SK-N-SH treated with all-trans-retinoic acid at 6 μM for 48 hours (cell line): ENCODE measurements around the gene HERC2.
"Not testable (repeated sequence)": the region's sequence is repeated elsewhere in the genome, so short reads cannot be mapped to it uniquely, and the experiment has no call there.

Experiments used
- ATAC-seq: fragments of 200-7000 bp; cut with Tn5 transposase; 3 replicates; pipeline ENCODE4 v1.9.1; 2020; ENCODE audit warnings: mild to moderate bottlenecking, moderate library complexity
- ARNTL ChIP-seq: fragments of 450-650 bp; formaldehyde crosslinking; IDR thresholded peaks from 2 replicates; pipeline ENCODE4 v1.5.0; 2020; ENCODE audit warnings: low read depth, mild to moderate bottlenecking, moderate library complexity, borderline replicate concordance
- BACH2 ChIP-seq: fragments of 250-450 bp; sonication (Bioruptor Pico); IDR thresholded peaks from 2 replicates; pipeline ENCODE4 v1.9.0; 2021; ENCODE audit warnings: mild to moderate bottlenecking, borderline replicate concordance
- ISL1 ChIP-seq: fragments of 250-450 bp; sonication (Bioruptor Pico); IDR thresholded peaks from 2 replicates; pipeline ENCODE4 v2.1.2; 2022; ENCODE audit warnings: mild to moderate bottlenecking, moderate library complexity
- OSR1 ChIP-seq: fragments of 250-450 bp; sonication (Bioruptor Pico); IDR thresholded peaks from 2 replicates; pipeline ENCODE4 v1.8.0; 2022; ENCODE audit warnings: moderate library complexity, mild to moderate bottlenecking, inconsistent platforms
- PPARA ChIP-seq: fragments of 250-450 bp; sonication (Bioruptor Pico); IDR thresholded peaks from 2 replicates; pipeline ENCODE4 v1.5.0; 2020; ENCODE audit warnings: mild to moderate bottlenecking, borderline replicate concordance
- SNAI2 ChIP-seq: fragments of 250-450 bp; sonication (Bioruptor Pico); IDR thresholded peaks from 2 replicates; pipeline ENCODE4 v1.5.0; 2020; ENCODE audit warnings: mild to moderate bottlenecking, moderate library complexity
- ZFP3 ChIP-seq: fragments of 250-450 bp; sonication (Bioruptor Pico); IDR thresholded peaks from 2 replicates; pipeline ENCODE4 v1.5.0; 2020; ENCODE audit warnings: mild to moderate bottlenecking, moderate library complexity
- ZFP30 ChIP-seq: fragments of 450-650 bp; formaldehyde crosslinking; IDR thresholded peaks from 2 replicates; pipeline ENCODE4 v1.5.0; 2022; ENCODE audit warnings: mild to moderate bottlenecking, moderate library complexity
- ZNF565 ChIP-seq: fragments of 450-650 bp; formaldehyde crosslinking; conservative IDR thresholded peaks from 2 replicates; pipeline ENCODE4 v1.5.0; 2020; ENCODE audit warnings: low read depth, mild to moderate bottlenecking, moderate library complexity
- TF ChIP-seq, protein P1 (sequence below): fragments of 250-450 bp; sonication (Bioruptor Pico); IDR thresholded peaks from 2 replicates; pipeline ENCODE4 v1.8.0; 2020; ENCODE audit warnings: mild to moderate bottlenecking, moderate library complexity, borderline replicate concordance
- TF ChIP-seq, protein P2 (sequence below): fragments of 250-450 bp; sonication (Bioruptor Pico); IDR thresholded peaks from 2 replicates; pipeline ENCODE4 v1.5.1; 2020; ENCODE audit warnings: low read depth, mild to moderate bottlenecking, moderate library complexity

The HERC2 gene

DNA sequence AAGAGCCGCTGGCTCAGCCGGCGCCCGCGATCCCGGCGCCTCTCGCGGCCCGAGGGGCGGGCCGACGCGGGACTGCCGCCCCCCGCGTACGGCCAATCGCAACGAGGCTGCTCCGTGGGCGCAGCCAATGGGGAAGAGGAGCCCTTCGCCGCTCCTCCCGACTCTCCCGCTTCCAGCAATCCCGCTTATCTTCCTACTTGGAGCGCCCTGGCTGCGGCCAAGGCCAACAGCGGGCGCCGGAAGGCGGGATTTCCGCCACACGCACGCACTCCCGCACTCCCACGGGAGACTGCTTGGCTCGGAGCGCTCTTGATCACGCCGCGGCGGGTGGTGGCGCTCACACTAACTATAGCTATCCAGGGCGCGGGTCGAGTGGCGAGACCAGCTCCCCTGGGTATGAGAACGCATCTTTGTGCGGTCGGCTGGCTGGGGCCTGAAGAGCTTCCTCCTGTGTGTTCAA is at the start of gene HERC2:
HERC2 (minus strand) TSS at position 51 of the 460 bp plus-strand sequence. CDS start 746 bp downstream, outside the sequence.
- not testable (repeated sequence) for ATAC-seq

DNA sequence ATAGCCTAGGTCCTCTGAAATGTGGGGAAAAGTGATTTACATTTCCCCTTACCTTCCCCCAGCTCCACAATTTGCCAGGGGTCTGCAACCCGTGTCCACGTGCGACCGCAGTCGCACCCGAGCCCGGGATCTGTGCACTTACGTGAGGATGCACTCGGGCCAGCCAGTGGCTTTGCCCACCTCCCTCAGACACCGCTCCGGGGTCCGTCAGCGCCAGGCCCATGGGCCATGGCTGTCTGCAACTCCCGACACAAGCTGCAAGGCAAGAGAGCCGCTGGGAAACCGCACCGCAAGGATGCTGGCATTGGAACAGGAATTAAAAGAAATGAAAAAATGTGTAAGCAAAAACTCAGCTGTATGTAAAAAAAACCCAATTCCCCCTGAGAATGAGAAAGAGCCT is 43.5 kb upstream of the HERC2 start:
- ATAC-seq = not testable (repeated sequence)

GRCh38 chr15:28357984-28358383 is 36.0 kb upstream of the HERC2 start, which contains the start of gene GOLGA6L24:
GOLGA6L24 (minus strand) TSS chr15:28358084; CDS start chr15:28358023, 61 bp downstream.
- not testable (repeated sequence) for ATAC-seq

- ATAC-seq = not testable (repeated sequence)
Measured at GRCh38 chr15:28321358-28322078, 461 bp downstream of the HERC2 start.

DNA sequence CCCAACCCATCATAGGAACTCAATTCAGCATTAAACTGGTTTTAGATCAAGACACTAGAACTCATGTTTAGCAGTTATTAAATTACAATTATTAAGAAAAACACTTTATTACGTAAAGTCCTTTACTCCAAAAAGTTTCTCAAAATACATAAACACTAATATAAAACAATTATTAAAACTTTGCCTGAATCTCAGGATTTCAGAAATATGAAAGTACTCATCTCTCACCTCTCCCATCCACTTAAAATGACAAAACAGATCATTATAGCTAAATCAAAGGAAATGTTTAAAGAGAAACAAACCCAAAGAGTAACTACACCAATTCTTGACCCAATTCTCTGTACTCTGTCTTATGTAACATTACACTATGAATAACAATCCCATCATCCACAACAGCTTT is 2.3 kb downstream of the HERC2 start:
- ATAC-seq = not testable (repeated sequence)

DNA sequence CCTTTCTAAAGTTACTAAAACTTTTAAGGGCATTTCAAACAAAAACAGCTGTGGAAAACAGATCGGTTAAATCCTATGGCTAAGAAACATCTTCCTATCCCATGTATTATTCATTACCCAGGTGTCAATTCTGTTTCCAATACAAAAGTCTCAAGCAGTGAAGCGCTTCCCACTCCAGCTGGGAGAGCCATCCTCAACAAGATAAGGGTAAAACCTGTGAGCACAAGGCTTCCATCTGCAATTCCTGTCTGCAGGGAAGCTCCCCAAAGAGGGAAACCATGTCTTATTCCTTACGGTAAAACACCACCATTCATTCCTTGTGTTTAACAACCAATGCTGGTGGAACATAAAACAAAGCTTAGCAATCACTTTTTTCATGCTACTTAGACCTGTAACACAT is 3.2 kb downstream of the HERC2 start:
- ATAC-seq = not testable (repeated sequence)

DNA sequence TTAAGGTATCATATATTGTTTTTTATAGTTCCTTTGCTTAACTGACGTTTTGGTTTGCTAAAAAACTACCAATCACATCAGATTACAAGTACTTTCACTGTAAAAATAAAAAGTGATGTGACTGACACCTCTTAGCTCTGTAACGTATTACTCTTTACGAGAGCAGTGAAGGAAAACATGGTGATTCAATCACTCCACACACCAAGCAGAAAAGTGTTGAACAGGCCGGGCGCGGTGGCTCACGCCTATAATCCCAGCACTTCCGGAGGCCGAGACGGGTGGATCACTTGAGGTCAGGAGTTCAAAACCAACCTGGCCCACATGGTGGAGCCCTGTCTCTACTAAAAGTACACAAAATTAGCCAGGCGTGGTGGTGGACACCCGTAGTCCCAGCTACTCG is 3.9 kb downstream of the HERC2 start:
- not testable (repeated sequence) for ATAC-seq

- not testable (repeated sequence) for ATAC-seq
Measured at GRCh38 chr15:28316958-28317357, 5.0 kb downstream of the HERC2 start.

- ATAC-seq = not testable (repeated sequence)
Measured at GRCh38 chr15:28310454-28310853, 11.5 kb downstream of the HERC2 start.

- not testable (repeated sequence) for ATAC-seq
Measured at GRCh38 chr15:28308718-28309117, 13.3 kb downstream of the HERC2 start.

DNA sequence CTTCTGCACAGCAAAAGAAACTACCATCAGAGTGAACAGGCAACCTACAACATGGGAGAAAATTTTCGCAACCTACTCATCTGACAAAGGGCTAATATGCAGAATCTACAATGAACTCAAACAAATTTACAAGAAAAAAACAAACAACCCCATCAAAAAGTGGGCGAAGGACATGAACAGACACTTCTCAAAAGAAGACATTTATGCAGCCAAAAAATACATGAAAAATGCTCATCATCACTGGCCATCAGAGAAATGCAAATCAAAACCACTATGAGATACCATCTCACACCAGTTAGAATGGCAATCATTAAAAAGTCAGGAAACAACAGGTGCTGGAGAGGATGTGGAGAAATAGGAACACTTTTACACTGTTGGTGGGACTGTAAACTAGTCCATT is 16.3 kb downstream of the HERC2 start:
- ATAC-seq = not testable (repeated sequence)

GRCh38 chr15:28297434-28297833 is 24.5 kb downstream of the HERC2 start:
- ATAC-seq = not testable (repeated sequence)

- ATAC-seq = not testable (repeated sequence)
Measured at GRCh38 chr15:28296814-28297213, 25.2 kb downstream of the HERC2 start.

- not testable (repeated sequence) for ATAC-seq
Measured at GRCh38 chr15:28295009-28295563, 26.9 kb downstream of the HERC2 start.

DNA sequence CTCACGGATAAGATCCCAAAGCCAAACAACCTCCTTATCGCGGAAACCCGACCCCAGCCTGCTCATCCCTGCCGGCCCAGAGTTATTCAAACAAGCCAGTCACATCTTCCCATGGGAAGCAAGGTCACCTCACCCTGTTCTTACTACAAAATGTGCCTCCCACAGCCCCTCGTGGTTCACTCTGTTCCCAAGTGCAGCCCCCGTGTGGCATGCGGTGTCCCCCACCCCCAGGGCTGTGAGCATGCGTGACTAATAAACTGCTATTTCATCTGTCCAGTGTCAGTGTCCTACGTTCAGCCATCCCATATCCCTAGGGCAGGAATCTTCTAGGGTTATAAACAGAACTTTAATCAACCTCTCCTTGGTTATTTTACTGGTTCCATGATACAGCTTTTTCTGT is 27.4 kb downstream of the HERC2 start:
- not testable (repeated sequence) for ATAC-seq

DNA sequence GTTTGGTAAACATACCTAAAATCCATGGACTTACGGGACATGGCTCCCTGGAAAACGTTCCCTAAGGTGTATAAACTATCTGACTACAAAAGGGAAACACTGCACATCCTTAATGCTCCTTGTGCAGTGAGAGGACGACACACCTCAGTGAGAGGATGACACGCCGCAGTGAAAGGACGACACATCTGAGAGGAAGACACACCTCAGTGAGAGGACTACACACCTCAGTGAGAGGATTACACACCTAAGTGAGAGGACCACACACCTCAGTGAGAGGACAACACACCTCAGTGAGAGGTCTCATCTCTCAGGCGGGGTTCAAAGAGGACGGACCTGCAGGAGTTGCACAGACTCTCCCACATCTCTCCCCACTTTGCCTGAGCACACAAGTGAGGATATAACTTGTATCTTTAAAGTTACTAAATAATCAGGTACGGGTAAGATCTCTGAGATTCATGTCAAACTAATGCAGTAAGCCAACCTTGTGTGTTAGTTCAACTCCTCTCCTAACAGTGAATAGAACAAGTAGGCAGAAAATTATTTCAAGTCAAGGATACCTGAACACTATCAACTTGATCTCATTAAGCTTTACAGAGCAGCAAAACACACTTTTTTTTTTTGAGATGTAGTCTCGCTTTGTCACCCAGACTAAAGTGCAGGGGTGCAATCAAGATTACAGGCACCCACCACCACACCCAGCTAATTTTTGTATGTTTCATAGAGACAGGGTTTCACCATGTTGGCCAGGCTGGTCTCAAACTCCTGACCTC is 32.1 kb downstream of the HERC2 start:
- ATAC-seq = no peak
- TF ChIP-seq ISL1 (no peak), PPARA (no peak), BACH2 (CRISPR knock-in tag) (no peak), ARNTL (CRISPR knock-in tag) (no peak), ZFP30 (no peak), ZNF565 (CRISPR knock-in tag) (no peak), OSR1 (CRISPR knock-in tag) (no peak), ZFP3 (no peak), SNAI2 (CRISPR knock-in tag) (no peak)
- TF ChIP-seq, protein P1, sequence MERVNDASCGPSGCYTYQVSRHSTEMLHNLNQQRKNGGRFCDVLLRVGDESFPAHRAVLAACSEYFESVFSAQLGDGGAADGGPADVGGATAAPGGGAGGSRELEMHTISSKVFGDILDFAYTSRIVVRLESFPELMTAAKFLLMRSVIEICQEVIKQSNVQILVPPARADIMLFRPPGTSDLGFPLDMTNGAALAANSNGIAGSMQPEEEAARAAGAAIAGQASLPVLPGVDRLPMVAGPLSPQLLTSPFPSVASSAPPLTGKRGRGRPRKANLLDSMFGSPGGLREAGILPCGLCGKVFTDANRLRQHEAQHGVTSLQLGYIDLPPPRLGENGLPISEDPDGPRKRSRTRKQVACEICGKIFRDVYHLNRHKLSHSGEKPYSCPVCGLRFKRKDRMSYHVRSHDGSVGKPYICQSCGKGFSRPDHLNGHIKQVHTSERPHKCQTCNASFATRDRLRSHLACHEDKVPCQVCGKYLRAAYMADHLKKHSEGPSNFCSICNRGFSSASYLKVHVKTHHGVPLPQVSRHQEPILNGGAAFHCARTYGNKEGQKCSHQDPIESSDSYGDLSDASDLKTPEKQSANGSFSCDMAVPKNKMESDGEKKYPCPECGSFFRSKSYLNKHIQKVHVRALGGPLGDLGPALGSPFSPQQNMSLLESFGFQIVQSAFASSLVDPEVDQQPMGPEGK (CRISPR knock-in tag) = no peak
- TF ChIP-seq, protein P2, sequence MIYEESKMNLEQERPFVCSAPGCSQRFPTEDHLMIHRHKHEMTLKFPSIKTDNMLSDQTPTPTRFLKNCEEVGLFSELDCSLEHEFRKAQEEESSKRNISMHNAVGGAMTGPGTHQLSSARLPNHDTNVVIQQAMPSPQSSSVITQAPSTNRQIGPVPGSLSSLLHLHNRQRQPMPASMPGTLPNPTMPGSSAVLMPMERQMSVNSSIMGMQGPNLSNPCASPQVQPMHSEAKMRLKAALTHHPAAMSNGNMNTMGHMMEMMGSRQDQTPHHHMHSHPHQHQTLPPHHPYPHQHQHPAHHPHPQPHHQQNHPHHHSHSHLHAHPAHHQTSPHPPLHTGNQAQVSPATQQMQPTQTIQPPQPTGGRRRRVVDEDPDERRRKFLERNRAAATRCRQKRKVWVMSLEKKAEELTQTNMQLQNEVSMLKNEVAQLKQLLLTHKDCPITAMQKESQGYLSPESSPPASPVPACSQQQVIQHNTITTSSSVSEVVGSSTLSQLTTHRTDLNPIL = no peak
